ENCODE measurements around the gene POFUT2. TPM values are rescaled to one million over a fixed set of nuclear protein-coding genes. Genes with fewer than 3 reads are reported as not detected.

POFUT2 gene
- total RNA-seq, 2 experiments from 2014 or later = 56.6 to 57.2 TPM

- Mint-ChIP-seq H3K27me3 (no peaks in the 10 kb centered on the region), H3K36me3 (ENCODE audit: low read depth) (peaks cover 42% of the 10 kb centered on the region), H3K4me3 (no peak overlapping the region), H3K9me3 (no peaks in the 10 kb centered on the region), H3K4me1 (ENCODE audit: low read depth) (peaks cover 15% of the 10 kb centered on the region), H3K27ac (no peak overlapping the region)
- H3K27me3 ChIP-seq (ENCODE audit: control insufficient read depth in 1 of 2, insufficient read depth in 2 of 2, low read length in 2 of 2) = no peaks in the 10 kb centered on the region
- peaks cover 37% of the 10 kb centered on the region for H3K36me3 ChIP-seq (ENCODE audit: insufficient read depth, low read length)
- POLR2A ChIA-PET = interaction anchor here (0.7 kb wide), 2 partner anchors 10 to 25 kb away, joined by 3 to 4 read pairs; partner anchors contain the start of gene POFUT2
- CTCF ChIA-PET = no interaction called here
- intact Hi-C loops (cut with DNase I, micrococcal nuclease) = loop anchor here in 1 of 2 experiments (5.0 kb wide), 1 partner anchor 40 kb away; no protein-coding TSS in a partner anchor
- no peak for ATAC-seq (ENCODE audit: poor library complexity)
- no peaks in the 10 kb centered on the region for H3K9me3 ChIP-seq (ENCODE audit: control insufficient read depth in 1 of 2, insufficient read depth in 1 of 2, low read length in 2 of 2)
- H3K4me1 ChIP-seq (ENCODE audit: insufficient read depth, low read length) = peaks cover 29% of the 10 kb centered on the region
- no peak for TF ChIP-seq CTCF (IDR thresholded peaks at IDR 0.05)
- peak in 1 of 14 experiments; percentile 40 for DNase-seq
- H3K4me3 ChIP-seq (ENCODE audit: low read length) = no peak overlapping the region
- H3K27ac ChIP-seq (ENCODE audit: low read depth in 1 of 2, low read length in 2 of 2) = no peak overlapping the region
These were observed 25.1 kb downstream of the POFUT2 start for GRCh38 chr21:45262616-45263015.

- Histone ChIP-seq H3K4me1 (ENCODE audit: insufficient read depth, low read length) (peaks cover 31% of the 10 kb centered on the region), H3K27me3 (ENCODE audit: control insufficient read depth in 1 of 2, insufficient read depth in 2 of 2, low read length in 2 of 2) (no peaks in the 10 kb centered on the region), H3K36me3 (ENCODE audit: insufficient read depth, low read length) (peaks cover 33% of the 10 kb centered on the region), H3K9me3 (ENCODE audit: control insufficient read depth in 1 of 2, insufficient read depth in 1 of 2, low read length in 2 of 2) (no peaks in the 10 kb centered on the region), H3K27ac (ENCODE audit: low read depth in 1 of 2, low read length in 2 of 2) (no peak overlapping the region), H3K4me3 (ENCODE audit: low read length) (no peak overlapping the region)
- DNase-seq = no peak
- H3K9me3 Mint-ChIP-seq = no peaks in the 10 kb centered on the region
- ATAC-seq (ENCODE audit: poor library complexity) = no peak
- POLR2A ChIA-PET = interaction anchor here (0.7 kb wide), 2 partner anchors 10 to 26 kb away, joined by 3 to 4 read pairs; partner anchors contain the start of gene POFUT2
- CTCF ChIA-PET = no interaction called here
- H3K36me3 Mint-ChIP-seq (ENCODE audit: low read depth) = peaks cover 36% of the 10 kb centered on the region
- no peaks in the 10 kb centered on the region for H3K27me3 Mint-ChIP-seq
- intact Hi-C loops (cut with DNase I, micrococcal nuclease) = loop anchor here in 1 of 2 experiments (5.0 kb wide), 1 partner anchor 40 kb away; no protein-coding TSS in a partner anchor
- TF ChIP-seq CTCF (IDR thresholded peaks at IDR 0.05) = no peak
- no peak overlapping the region for H3K4me3 Mint-ChIP-seq
- H3K27ac Mint-ChIP-seq = no peak overlapping the region
- peaks cover 14% of the 10 kb centered on the region for H3K4me1 Mint-ChIP-seq (ENCODE audit: low read depth)
These were observed 25.6 kb downstream of the POFUT2 start for GRCh38 chr21:45262041-45262581.

GRCh38 chr21:45261093-45261492, 26.6 kb downstream of the POFUT2 start:
- H3K27ac Mint-ChIP-seq = no peak overlapping the region
- peaks cover 26% of the 10 kb centered on the region for H3K36me3 Mint-ChIP-seq (ENCODE audit: low read depth)

More at GRCh38 chr21:45261093-45261492, 26.6 kb downstream of the POFUT2 start:
- no peaks in the 10 kb centered on the region for H3K9me3 Mint-ChIP-seq
- H3K27ac ChIP-seq (ENCODE audit: low read depth in 1 of 2, low read length in 2 of 2) = no peak overlapping the region
- intact Hi-C loops (cut with DNase I, micrococcal nuclease) = loop anchor here in 1 of 2 experiments (5.0 kb wide), 1 partner anchor 39 kb away; no protein-coding TSS in a partner anchor
- POLR2A ChIA-PET = no interaction called here
- DNase-seq (no peak), ATAC-seq (ENCODE audit: poor library complexity) (no peak)
- peaks cover 0 to 3% of the 10 kb centered on the region in 2 experiments for H3K27me3 ChIP-seq (ENCODE audit: control insufficient read depth in 1 of 2, insufficient read depth in 2 of 2, low read length in 2 of 2)
- H3K4me3 ChIP-seq (ENCODE audit: low read length) = no peak overlapping the region
- H3K4me1 Mint-ChIP-seq (ENCODE audit: low read depth) = peaks cover 4% of the 10 kb centered on the region
- no peak for TF ChIP-seq CTCF (IDR thresholded peaks at IDR 0.05)
- peaks cover 29% of the 10 kb centered on the region for H3K36me3 ChIP-seq (ENCODE audit: insufficient read depth, low read length)
- CTCF ChIA-PET = no interaction called here
- H3K9me3 ChIP-seq (ENCODE audit: control insufficient read depth in 1 of 2, insufficient read depth in 1 of 2, low read length in 2 of 2) = no peaks in the 10 kb centered on the region
- no peaks in the 10 kb centered on the region for H3K27me3 Mint-ChIP-seq
- peaks cover 31% of the 10 kb centered on the region for H3K4me1 ChIP-seq (ENCODE audit: insufficient read depth, low read length)
- no peak overlapping the region for H3K4me3 Mint-ChIP-seq
